NCI-H1436 (cell line): ENCODE measurements around the gene GPR18.

Source experiments
- DNase-seq: peaks from one replicate; lab custom pipeline; 2025; lab: John Stamatoyannopoulos, UW

The GPR18 gene, protein sequence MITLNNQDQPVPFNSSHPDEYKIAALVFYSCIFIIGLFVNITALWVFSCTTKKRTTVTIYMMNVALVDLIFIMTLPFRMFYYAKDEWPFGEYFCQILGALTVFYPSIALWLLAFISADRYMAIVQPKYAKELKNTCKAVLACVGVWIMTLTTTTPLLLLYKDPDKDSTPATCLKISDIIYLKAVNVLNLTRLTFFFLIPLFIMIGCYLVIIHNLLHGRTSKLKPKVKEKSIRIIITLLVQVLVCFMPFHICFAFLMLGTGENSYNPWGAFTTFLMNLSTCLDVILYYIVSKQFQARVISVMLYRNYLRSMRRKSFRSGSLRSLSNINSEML

DNA sequence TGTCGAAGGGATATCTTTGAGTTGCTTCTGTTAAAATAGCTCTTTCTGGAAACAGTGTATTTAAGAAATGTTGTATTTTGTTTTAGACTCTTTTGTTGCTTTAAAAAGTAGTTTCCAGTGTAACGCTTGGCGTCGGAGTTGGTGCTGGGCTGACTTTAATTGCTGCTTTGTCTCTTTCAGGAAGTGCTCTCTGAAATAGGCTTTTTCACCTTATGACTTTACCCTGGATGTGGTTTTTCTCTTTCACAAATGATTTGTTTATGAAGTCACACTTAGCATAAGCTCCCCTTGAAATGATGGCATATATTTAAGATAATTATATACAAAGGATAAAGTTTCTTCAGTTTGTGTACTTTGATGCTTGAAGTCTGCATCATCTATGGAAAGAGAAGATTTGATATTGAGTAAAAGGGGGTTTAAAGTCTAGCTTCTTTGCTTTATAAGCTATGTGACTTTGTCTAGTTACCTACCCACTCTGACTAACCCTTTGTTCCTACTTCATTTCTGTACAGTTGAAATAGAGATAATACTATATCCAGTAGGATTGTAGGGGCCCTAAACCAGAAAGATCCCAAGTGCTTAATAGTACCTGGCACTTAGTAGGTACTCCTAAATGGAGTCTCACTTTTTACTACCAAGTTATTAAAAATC lies at the start of gene GPR18:
Gene GPR18, minus strand, starts transcription at position 170 of the 651 bp plus-strand sequence. CDS start 2,507 bp downstream, outside the sequence.
- no peak for DNase-seq

DNA sequence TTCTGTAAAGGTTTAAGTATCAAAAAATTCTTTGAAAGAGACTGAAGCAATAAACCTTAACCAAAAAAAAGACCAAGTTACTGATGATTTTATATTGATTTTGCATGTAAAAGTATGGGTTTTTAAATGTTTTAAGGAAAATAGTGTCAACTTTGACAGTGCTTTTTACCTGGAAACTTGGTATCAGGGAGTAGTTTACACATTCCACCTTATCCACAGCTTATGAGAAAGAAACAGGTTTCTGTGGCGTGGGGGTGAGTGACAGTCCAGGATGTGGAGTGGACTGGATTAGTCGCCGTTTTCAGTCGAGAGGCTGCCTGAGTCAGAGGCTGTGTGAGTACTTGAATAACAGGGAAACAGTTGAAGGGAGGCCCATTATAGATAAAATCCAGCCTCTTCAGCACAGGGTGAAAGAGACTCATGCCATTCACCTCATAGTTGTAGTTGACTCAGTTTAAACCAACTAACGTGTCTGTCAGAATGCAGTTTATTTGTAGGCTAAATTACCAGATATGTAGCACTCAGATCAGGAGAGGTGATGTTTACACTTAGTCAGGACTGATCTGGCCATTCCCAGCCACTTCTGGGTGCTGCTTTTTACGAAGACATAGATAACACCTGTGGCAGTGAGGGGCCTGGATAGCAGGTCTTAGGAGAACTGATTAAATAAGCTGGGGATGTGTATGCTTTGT lies 49.6 kb upstream of the GPR18 start:
- DNase-seq = no peak

DNA sequence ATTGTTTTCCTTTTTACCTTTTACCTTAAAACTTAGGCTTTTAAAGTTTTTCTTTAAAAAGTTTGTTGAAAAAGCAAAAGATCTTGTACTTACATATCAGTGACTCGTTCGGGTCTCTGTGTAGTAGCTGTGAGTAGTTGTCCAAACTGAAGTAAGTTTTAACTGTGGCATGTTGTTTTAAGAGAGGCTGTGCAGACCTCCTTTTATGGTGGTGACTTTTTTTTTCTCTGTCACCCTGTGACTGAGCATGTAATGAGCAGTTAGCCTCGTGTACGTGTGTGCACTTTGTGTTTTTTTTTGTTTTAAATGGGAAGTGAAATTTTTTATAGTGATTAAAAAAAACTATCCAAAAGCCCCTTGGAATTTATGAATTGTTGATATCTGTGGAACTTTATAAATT lies 49.1 kb upstream of the GPR18 start, which contains the start of gene GPR183:
Gene GPR183, minus strand, starts transcription at position 153 of the 400 bp plus-strand sequence. CDS start 11,254 bp downstream, outside the sequence.
- no peak for DNase-seq

DNA sequence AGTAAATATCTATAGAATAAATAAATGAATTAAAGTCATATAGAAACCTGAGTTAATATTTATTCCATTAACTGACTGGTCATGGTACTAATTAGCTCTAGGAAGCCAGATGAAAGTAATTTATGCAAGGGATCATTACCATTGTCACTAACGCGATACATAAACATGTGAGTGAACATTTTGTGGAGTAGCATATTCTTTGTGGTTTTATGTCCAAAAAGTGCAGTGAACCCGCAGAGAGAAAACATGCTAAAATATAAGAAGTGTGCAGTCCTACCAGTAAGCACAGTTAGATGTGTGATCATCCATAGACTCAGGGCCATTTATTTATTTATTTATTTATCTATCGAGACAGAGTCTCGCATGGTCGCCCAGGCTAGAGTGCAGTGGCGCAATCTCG lies 47.4 kb upstream of the GPR18 start:
- DNase-seq = no peak

DNA sequence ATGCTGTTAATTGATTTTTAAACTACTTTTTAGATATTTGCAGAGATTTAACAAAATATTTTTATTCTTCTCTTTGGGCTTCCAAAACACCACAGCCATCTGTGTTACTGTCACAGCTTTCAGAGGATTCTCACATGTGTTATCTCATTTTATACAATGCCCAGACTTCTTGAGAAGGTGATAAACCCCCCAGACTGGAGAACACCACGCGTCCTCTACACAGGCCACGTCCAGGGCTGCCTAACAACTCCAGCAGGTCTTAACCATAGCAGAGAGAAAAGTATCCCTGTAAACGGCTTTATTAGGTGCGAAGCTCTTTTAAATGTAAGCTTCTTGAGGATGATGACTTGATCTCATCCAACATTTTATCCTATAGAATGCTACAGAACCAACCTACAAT lies 47.0 kb upstream of the GPR18 start:
- DNase-seq = no peak

DNA sequence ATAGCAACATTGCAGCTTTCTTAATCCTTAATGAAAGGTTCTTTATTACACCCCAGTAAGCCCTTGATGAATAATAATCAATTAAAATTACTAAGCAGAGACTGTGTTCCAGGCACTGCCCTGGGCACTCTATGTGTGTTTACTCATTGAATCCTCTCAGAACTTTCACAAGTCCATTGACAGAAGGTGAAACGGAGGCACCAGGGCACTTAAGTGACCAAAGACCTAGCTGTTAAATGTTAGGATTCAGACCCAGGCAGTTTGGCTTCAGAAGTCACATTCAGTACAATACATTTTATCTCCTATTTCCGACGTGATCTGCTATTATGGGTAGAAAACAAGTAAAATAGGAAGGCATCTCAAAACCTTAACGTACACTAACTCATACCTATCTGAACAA lies 46.4 kb upstream of the GPR18 start:
- DNase-seq = no peak

DNA sequence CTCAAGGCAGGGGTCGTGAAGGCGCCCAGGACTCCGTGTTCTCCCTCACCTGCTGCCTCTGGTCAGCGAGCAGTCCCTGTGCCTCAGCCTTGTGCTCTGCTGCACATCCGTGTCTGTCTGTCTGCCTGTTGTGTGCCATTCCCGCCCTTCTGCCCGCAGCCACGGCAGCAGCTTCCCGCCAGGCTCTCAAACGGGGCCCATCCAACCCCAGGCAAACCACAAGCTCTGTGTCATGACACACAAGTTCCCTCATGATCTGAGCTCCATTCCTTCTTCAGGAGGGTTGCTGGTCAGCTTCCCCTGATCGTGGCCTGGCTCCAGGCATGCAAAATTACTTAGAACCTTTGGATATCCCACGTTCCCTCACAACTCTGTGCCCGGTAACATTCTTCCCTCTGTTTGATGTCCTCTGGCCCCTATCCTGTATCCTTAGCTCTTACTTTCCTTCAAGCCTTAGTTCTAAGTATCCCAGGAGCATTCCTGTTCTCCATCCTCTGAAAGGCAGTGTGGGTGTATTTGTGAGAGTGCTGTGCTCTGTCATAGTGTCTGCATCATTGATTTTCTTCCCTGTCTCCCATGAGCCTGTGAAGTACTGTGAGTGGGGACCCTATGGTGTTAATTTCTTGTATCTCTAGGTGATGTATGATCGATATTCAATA lies 45.8 kb upstream of the GPR18 start:
- DNase-seq = no peak

DNA sequence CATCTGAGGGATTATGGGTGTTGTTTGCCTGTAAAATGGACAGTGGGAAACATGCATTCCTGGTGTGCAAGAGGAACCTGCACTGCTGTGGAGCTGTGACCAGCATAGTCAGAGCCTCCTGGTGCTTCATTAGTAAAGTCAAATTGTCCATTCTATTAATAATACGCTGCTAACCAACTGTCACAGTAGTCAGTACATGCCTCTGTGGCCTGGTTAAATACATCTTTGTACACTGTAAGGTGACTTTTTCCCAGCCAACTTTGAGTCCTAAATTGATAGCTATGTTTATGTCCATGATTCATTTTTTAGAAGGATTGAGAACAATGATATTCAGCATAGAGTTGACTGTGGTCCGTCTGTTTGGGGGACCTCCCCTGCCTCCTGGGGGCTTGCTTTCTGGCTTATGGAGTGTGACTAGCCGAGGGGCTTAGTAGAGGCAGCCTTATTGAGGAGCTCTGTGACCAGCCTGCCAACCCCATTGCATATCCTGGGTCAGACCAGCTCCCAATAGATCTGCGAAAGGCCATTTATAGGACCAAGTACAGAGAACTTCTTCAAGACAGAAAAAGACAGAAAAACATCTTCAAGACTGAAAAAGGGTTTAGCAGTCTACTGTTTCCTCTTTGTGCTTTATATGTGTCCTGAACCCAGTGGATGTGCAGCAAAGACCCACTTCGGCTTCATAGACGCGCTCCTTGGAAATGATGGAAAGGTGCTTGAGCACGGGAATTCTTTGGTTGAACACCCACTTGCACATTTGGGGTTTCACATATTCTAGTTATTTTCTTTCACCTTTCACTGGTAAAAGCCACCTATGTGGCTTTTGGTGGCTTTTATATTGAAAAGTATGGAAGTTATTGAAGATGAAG lies 44.7 kb upstream of the GPR18 start:
- DNase-seq = no peak

DNA sequence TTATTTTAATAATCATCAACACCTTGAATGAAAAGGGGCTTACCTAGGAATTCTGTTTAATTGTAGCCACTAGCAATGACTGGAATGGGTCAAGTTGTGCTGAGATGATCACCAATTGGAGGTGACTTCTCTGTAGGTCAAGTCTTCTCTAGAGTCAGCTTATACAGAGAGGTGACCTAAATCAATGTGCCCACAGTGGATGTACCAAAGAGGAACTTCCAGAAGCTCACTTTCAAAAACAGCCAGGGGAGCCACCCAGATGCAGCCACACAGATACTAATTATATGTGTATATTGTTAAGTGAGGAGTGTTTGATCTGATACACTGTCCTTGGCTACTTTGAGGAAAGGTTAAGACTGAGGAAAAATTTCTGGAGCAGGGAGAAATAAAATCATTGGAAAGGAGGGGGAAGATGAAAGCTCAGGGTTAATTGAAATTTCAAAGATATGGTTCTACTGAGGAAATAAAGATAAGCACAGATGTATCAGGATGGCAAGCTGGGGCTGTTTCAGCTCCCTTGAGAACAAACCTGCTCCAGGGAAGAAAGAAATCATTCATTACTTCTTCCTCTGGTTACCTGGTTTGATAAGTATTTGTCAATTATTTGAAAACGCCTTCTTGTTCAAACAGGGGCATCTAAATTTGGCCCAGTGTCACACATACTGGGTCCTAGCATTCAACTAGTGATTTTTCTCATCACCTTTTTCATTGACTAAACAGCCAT lies 43.9 kb upstream of the GPR18 start:
- no peak for DNase-seq

DNA sequence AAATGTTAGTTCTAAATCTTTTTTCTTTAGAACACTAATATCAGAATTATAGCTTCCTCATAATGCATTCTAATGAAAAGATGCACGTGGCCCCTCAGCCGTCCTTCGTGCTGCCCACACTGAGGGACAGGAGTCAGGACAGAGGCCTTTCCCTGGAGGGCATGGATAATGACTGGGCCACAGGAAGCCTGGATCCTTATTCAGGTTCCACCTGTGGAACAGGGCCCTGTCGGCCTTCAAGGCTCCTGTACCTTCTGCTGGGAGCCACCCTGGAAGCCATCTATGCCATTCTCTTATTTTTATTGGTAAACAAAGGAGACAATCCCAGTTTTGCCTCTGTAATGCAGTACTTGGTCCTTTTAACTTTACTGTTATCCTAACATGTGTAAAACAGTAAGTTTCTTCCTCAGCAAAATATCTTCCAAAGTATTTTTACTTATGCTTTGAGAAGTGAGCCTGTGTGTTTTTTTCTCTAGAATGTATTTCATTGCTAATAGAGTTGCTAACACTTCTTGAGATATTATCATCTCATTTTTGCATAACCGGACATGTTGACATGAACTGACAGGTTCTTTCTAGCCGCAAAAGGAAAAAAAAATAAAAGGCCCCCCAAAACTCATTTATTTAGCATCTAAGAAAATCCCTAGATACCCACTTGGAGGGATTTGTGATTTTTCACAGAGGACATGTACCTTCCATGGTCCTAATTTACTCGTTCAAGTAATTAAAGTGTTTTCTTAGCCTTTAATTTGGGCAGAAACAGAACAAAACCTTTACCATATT lies 43.1 kb upstream of the GPR18 start:
- no peak for DNase-seq

DNA sequence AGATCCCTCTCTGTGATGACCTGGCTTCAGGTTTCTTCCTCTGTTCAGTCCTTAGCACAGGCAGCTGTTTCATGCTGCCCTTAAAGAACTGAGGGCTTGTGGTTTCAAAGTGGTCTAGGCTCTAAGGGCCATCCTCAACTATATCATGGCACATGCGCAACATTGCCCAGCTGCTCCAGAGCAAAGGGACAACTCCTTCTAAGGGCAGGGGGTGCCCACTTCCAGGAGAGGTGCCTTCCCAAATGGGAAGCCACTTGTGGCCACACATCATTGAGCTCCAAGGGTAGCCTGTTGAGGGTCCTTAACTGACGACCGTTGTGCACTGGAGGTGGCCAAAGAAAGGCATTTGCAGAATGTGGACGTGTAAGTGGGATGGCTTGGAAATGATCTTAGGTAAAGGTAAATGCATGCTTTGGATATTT lies 41.8 kb upstream of the GPR18 start:
- DNase-seq = no peak

DNA sequence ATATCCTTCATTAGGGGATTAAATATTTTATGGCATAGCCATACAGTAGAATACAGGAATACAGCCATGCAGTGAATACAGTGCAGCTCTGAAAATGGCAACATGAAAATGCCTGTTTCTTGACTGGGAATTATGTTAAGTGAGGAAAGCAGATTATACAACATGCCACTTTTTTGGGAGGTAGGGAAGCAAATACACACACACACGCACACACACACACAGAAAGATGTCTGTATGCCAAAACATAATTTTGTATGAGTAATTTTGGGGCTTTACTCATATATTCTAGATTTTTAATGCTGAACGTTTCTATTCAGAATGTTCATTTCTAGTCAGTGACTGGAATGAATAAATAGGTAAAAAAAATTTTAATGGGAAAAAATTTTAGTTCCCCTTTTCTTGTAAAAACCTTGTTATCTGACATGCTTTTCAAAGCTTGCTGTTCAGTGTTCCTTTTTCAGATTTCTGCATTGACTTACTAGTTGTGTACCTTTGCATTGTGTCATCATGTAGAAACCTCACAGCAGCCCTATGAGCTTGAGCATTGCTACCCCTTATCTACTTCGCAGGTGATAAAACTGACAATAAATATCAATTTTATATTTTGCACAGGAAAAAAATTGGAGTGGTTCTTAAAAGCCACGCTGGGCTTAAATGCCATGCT lies 41.2 kb upstream of the GPR18 start:
- no peak for DNase-seq

DNA sequence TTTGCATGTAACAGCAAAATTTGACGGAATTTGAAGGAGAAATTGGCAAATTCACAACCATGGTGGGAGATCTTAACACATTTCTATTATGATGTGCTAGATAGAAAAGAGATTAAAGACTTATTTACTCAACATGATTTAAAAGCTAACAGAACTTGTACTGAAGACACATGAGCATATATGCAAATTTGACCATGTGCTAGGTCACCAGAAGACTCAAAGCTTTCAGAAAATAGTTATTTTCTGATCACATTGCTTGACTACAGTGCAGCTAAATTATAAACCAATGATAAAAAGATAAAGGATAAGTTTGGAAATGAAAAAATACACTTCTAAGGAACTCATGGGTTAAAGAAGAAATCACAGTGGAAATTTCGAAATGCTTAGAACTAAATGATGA lies 39.9 kb upstream of the GPR18 start:
- DNase-seq = no peak

DNA sequence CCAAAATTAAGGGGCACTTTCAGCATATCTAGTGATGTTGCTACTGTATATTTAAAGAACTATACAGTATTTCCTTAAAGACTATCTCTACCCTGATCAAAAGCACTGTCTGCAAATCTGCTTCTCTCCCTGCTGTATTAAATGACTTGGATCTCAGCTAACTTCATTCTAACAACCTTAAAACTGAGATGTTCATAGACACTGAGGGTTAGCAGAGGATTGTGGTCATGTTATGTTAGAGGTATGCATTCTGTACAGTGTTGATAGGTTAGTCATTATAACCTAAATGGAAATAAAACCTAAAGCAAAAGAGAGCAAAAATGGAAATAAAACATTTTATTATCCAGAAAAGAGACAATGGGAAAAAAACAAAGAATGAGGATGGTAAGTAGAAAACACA lies 39.2 kb upstream of the GPR18 start:
- DNase-seq = no peak

DNA sequence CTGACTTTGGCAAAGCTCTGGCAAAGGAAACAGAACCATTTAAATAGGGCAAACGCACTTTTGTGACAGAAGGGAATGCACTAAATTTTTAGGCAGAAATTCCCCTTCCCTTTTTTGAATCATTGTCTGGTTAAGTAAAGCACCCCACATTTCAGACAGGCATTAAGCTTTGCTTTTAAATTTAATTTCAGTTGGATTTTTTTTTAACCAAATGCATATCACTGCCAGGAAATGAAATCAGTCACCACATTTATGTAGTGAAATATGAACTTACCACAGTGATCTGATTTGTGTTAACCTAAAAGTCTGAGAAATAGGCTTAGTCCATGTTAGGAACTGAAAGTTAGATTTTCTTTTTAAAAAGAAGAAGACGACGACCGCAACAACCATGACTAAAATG lies 38.2 kb upstream of the GPR18 start:
- no peak for DNase-seq

DNA sequence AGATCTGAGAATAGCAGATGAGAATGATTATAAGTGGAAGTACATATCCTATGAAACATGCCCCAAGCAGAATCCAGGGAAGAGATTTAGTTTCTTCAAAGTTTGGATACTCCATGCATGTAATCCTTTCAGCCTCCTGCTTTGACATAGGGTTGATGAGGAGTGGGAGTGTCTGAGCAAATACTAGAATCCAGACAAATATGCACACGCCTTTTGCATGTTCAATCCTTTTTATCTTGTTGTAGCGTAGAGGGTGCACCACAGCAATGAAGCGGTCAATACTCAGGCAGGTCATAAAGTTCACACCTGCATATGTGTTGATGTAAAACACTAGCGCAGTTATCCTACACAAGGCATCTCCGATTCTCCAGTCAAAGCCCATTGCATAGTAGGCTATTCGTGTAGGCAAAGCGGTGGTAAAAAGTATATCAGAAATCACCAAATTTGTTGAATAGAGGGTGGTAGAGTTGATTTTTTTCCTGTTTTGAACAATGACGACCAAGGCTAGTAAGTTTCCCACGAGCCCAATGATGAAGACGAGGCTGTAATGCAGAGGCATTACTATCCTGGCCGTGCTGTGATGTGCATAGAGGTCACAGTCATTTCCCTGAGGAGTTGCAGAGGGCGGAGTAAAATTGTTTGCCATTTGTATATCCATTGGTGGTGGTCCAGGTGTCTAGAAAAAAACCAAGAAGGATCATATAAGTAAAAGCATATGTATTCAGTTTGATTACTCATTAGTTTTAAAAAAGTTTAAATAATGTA lies 37.5 kb upstream of the GPR18 start:
- no peak for DNase-seq

DNA sequence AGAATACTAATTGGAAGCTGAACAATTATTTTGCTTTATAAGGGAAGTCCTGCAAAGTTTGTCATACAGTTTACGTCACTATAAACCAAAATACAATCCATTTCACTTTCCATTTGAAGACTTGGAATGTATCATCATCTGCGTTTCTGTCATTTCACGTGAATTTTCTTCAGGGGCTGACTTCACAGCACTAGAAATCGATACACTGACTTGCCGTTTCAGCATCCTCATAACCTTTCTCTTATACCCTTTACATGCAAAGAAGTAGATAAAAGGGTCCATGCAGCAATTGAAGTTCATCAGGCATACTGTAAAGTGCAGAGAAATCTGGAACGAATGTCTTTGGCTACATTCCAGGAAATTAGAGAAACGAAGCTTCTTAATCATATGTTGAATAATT lies 36.8 kb upstream of the GPR18 start:
- no peak for DNase-seq

DNA sequence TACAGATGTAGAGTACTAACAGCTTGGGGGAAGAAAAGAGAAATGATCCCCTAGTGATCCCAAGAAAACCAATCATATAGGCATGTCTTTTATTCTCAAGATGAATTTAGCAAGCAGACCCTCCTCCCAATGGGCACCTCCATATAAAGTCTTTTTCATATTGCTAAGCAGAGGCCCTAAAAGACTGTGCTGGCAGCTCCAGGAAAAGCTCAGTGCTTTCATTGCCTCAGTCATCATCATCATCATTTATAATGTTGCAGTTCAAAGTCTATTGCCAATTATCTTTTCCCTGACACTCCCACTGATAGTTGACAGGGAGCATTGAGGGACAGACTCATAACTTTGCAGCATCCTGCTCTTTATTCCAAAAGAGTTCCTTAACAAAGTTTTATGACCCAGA lies 36.0 kb upstream of the GPR18 start:
- DNase-seq = no peak

DNA sequence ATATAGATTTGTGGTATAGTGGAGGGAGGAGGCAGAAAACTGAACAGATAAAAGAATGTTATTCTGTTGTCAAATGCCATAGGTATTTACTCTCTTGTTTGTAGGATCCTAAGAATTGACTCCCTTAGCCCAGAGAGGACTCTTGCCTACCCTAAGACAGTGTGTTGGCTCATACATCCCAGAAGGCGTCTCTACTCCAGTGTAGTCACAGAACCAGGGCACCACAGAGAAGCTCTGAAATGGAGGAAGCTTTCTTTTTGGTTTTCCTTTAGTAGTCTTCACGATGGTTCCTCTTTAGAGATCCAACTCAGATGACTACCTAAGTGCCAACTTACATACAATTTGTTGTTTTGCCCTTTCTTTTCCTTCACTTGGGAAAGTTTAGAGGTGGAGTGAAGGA lies 35.0 kb upstream of the GPR18 start:
- DNase-seq = no peak
